DMS 273 treated with DMSO at 0.1 percent for 48 hours (cell line): Measurements from ENCODE around the gene FYB1.

Source experiments
- DNase-seq: peaks from one replicate; lab custom pipeline; 2025; lab: John Stamatoyannopoulos, UW

Gene FYB1

GRCh38 chr5:39206630-39207321 lies 12.6 kb downstream of the FYB1 start:
- DNase-seq, result no peak

- no peak for DNase-seq
These were observed 13.8 kb downstream of the FYB1 start for GRCh38 chr5:39205550-39205949.

DNA sequence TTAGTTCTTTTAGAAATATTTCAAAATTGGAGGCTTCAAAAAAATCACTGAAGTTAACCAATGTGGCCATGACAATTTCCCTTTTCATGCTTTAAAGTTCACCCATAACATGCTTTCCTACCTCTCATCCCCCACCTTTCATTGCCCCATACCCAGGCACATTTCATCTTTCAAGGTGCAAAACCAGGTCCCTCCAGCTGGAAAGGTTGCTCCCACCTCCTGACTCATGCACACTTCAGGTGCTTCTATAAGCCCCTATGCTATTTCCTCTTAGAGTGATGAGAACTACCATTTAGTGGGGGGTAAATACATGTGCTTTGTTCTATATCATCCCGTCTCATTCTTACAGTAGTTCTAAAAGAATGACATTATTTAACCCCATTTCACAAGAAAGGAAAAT lies 15.4 kb downstream of the FYB1 start:
- no peak for DNase-seq

DNA sequence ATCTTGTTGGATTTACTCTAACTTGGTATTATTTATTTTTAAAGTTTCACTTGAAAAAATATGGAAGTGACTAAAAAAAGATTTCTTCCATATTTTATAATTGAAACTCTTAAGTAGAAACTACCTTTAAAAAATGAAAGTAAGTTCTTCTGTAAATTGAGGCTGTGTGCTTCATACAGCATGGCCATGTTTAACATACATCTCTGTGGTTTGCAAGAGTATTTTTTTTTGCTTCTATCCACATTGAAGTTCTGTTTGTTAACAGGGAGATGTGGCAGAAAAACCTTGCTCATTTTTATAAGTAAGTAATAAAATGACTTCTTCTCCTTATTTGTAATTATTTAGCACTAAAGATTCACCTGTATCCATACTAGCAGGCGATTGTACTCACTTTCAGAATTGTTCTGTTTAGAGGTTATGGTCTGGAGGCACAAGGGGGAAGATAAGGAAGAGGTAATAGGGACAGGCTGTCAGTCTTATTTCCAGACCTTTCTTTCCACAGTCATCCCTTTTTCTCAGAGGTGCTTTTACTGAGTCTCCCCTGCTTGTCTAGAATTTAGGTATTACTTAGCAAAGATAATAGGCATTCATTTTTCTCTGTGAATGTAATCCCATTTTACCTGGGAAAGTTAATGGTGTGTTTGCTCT lies 16.0 kb downstream of the FYB1 start:
- DNase-seq, result no peak

DNA sequence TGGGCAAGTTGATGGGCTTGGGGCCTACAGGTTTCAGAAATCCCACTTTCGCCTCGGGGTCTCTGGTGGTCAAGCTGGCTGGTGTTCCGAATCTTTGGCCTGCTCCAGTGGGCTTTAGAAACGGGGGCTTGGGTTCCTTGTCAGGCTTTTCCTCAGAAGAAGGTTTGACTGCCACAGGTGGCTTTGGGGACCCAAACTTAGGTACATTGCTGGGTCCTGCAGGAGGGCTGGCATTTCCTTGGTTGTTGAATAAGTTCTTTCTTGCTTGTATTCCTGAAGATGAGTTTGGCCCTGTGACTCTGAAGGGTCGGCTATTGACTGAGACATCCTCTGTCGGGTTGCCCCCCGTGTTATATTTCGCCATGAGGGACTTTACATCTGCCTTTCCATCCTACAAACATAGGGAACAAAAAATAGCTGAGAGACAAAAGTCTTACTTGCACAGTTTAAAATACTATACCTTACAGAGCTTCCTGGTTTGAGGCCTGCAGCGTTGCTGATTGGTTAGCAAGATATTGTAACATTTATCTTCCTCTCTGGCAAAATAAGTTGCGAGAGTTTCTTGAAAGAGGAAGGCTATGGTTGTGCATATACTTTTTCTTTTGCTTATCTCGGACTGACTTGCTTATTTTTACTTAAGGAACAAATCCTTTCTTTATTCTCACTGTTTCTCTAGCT lies 16.6 kb downstream of the FYB1 start:
- no peak for DNase-seq

GRCh38 chr5:39201781-39202596 lies 17.4 kb downstream of the FYB1 start:
- DNase-seq, result no peak

DNA sequence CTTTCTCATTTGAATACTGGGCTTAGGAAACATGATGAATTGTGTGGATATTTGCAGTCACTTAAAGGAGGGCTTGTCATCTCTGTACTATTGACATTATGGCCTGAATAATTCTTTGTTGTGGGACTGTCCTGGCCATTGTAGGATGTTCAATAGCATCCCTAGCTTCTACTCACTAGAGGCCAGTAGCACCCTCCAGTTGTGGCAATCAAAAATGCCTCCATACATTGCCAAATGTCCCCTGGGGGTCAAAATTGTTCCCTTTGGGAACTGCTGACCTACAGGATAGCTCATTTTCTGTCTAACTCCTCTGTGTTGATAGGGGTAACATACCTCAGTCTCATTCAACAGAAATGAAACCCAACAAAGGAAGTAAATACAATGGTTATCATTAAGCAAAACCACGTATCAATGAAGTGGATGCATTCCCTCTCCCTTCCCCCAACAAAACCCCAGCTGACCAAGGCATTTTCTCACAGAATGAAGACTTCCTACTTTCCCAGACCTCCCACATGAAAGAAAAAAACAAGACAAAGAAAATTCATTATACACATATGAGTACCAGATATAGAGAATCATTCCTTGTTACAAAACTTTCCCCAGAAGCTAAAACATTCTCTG lies 18.1 kb downstream of the FYB1 start:
- no peak for DNase-seq

DNA sequence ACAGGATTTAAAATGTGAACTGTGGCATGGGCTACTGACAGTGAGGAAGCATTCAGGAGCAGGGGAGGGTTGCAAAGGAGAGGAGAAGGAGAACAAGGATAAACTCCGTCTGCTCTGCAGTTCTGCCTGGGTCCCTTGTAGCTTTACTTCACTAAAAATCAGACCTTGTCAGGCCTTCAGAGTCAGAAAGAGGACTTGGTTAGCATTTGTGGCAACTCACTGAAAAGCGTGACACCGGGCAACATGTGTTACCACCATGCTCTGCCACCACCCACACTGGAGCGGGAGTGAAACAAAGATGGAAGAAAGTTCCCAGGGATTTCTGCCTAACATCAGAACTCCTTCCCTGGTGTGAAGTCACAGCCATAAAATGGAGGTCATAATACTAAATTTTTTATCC lies 19.3 kb downstream of the FYB1 start:
- DNase-seq, result no peak

DNA sequence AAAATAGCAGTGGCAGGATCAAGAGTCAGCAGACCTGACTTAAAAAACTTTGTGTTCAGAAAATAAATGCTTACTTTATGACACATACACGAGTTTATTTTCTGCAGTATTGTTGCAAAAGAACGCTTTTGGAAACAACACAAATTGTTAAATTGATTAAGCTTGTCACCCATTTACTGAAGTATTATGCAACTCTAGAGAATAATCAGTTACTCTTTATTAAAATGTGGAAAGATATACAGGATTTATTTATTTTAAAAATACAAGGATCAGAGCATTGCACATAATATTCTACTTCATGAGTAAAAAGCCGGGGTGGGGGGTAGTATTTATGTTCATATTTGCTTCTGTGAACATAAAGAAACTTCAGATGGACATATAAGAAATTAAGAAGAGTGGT lies 20.0 kb downstream of the FYB1 start:
- DNase-seq, result no peak

DNA sequence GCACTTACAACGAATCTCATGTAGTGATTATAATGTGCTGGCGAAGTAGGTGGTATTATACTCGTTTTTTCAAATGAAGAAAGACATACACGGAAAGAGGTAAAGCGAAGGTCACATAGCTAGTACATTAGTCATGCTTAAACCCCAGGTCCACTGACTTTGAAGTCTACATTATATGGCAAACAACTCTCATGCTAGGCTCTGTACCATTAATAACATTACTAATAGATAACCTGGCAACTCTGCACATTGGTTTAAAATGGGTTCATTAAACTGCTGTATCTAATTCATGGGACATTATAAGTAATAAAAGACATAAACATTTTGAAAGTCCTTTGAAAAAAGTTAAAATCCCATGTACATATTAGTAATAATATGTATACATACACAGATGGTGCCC lies 21.2 kb downstream of the FYB1 start:
- DNase-seq, result no peak

DNA sequence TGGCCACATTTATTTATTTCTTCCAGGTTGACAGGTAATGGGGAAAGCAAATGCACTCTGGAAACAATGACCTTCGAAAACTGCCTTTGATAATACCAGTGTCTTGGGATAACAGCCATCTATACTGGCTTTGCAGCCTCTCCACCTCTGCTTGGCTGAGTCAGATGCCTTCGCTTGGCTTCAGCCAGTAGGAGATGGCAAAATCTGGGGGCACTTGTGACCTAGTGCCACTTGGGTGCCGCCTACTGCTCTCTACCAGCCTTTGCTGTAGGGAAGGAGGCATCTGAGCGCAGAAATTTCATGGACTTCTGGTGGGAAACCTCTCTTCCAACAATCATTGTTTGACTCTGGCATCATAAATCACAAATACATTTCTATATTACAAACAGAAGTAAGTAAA lies 21.8 kb downstream of the FYB1 start:
- no peak for DNase-seq

DNA sequence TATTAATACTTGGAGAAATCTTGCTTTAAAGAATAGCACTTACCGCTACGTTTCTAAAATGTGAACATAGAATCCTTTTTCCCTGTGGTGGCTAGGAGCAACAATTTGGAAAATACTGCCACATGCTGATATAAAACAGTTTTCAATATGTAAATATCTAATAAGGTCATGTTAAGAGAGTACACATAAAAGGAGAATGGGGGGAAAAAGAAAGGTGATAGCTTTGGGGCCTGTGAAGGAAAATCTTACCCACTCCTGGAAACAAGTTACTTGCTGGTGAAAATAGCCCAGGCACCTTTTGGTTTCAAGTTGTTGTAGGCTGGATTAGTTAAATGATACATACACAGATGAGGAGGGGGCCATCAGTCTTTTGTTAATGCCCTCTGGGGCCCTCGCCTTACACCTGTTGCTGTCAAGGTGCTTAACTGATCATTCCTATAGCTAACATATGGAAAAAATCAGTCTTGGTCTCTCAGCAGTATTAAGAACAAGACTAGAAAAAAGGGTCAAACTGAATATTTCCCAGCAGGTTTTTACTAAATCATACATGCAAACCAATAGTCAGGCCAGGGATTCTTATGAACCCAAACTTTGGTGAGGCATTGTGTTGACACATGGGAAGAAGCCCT lies 24.1 kb downstream of the FYB1 start:
- DNase-seq, result no peak

GRCh38 chr5:39194466-39195136 lies 24.8 kb downstream of the FYB1 start:
- no peak for DNase-seq

GRCh38 chr5:39193553-39194465 lies 25.6 kb downstream of the FYB1 start:
- no peak for DNase-seq

DNA sequence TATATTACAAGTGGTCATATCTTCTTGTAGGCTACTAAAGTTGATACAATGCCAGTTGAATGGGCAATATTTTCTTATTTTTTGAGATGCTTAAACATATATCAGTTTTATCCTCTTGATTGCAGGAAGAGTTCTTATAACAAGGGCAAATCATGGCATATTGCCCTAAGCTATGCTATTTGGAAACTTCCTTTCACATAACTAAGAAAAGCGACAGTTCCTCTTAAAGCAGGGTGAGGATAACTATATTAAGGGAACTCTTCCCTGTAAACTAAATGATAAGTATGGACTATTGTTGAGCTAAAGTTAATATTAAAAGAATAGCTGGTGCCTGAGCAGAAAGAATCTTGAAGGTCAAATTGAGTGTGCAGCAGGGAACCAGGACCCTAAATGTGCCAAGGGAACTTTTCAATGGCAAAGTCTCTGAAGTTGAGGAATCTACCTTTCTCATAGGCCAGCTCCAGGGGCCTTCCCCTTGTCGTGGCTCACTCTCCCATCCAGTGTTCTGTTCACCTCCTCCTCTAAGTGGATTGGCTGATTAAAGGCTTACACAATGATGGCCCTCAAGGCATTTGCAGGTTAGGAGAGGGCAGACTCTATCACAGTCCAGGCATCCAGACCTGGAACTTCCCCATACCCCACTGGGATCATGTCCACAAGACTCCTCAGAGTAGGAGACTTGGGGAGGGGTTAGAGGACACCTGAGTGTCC lies 26.8 kb downstream of the FYB1 start:
- DNase-seq, result no peak

GRCh38 chr5:39191216-39191615 lies 28.1 kb downstream of the FYB1 start:
- DNase-seq, result no peak

- no peak for DNase-seq
These were observed 28.9 kb downstream of the FYB1 start for GRCh38 chr5:39190311-39191102.

DNA sequence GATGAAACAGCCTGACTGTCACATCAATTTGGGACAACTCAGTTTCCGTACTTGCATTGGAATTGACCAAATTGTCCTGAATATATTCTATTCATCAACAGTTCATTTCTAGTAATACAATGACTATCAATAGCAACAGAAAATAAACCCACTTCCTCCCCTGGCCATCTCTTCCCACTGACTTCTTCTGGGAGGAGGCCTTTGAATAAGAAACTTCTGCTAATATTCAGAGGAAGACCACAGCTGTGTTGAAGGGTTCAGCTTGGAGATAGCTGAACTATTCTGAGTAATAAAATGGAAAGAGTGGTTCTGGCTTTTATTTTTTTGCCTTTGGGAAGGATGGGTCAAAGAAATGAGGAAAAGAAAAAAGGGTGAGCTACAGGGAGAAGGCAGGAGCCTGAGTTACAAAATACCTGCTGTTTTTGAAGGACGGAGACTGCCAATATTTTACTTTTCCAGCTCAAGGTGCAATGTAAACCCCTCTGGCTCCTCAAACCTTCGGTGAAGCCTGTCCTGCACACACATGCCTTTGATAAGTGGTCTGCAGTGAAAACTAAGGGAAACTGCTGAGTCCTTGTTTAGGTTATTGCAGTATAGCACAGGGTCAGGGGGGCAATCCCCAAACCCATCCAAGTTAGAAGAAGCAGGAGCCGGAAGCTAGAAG lies 29.9 kb downstream of the FYB1 start:
- no peak for DNase-seq
